Body of pancreas (tissue), 4 donors: ENCODE results near the gene ACADM. TPM values are rescaled to one million over a fixed set of nuclear protein-coding genes. Genes with fewer than 3 reads are reported as not detected.

Source experiments
- ATAC-seq: fragments of 150-250 bp; one replicate; pipeline ENCODE4 v1.9.1; 2016
- DNase-seq, 4 donors: peaks; one replicate each; pipeline ENCODE4 v3.0.0-alpha.2; 2019
- H3K27ac ChIP-seq, 4 donors: fragments of 200-600 bp; sonication (generic); 1 replicate in 3 of 4; 2 replicates in 1 of 4; pipeline versions ENCODE4 v1.5.1 to v1.6.1; 2016 to 2019; ENCODE audit warnings: mild to moderate bottlenecking in 1 of 4, mixed read lengths in 1 of 4, moderate library complexity in 1 of 4
- H3K27me3 ChIP-seq, 2 donors: fragments of 200-600 bp; sonication (generic); one replicate each; pipeline ENCODE4 v1.6.0; 2016; ENCODE audit warnings: mild to moderate bottlenecking in 1 of 2
- H3K36me3 ChIP-seq, 2 donors: fragments of 200-600 bp; sonication (generic); replicated peaks in 1 of 2; 2 replicates each; pipeline ENCODE4 v1.5.1; 2016; ENCODE audit warnings: low read depth in 2 of 2; ENCODE audit not compliant: insufficient read depth in 1 of 2
- H3K4me1 ChIP-seq: fragments of 200-600 bp; sonication (generic); one replicate; pipeline ENCODE4 v1.6.0; 2016
- H3K4me3 ChIP-seq, 2 donors: fragments of 200-600 bp; sonication (generic); 1 replicate in 1 of 2; 2 replicates in 1 of 2; pipeline ENCODE4 v1.5.1; 2016 to 2019
- H3K9me3 ChIP-seq, 3 donors: fragments of 200-600 bp; sonication (generic); 1 replicate in 2 of 3; 2 replicates in 1 of 3; pipeline ENCODE4 v1.5.1; 2016
- POLR2A ChIP-seq, 3 donors: fragments of 450-650 bp; IDR thresholded peaks; one replicate each; pipeline ENCODE4 v1.6.1; 2016; ENCODE audit warnings: antibody characterized with exemption in 3 of 3, mild to moderate bottlenecking in 2 of 3
- WGBS, 2 donors: methylation state at CpG; one replicate each; pipeline ENCODE4 v1.1.5; 2017; 5-methylcytosine and 5-hydroxymethylcytosine counted together
- intact Hi-C: fragments of 100-400 bp; cut with DNase I; formaldehyde crosslinking; loops from one replicate; pipeline ENCODE4 v1.15.1; 2023
- total RNA-seq, 2 donors: library from RNA; depleted of rRNA; stranded (reverse); fragments of >200 nt; gene quantifications; one replicate each; pipeline ENCODE4 v1.1.0, GENCODE V29; 2016
- TF ChIP-seq, protein P1 (sequence below), 7 experiments: fragments of 450-650 bp in 4 of 7; fragments of 200-600 bp in 3 of 7; sonication (generic) in 3 of 7; IDR thresholded peaks; one replicate each; pipeline ENCODE4 v1.5.1; 2016 to 2019; ENCODE audit warnings: antibody characterized with exemption in 7 of 7

ACADM gene
- total RNA-seq, 2 donors from 2014 or later, result 38.1 to 38.2 TPM

DNA sequence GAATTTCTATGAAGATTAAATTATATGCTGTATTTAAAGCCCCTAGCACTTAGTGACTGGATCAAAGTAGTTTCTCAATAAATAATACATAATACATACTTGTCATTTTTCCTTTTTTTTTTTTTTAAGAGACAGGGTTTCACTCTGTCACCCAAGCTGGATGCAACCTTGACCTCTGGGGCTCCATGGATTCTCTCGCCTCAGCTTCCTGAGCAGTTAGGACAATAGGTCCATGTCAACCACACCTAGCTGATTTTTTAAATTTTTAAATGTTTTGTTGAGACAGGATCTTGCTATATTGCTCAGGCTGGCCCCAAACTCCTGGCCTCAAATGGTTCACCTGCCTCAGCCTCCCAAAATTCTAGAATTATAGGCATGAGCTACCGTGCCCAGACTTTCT is 5.9 kb downstream of the ACADM start:
- ATAC-seq (no peak), DNase-seq (no peak)
- TF ChIP-seq, protein P1, sequence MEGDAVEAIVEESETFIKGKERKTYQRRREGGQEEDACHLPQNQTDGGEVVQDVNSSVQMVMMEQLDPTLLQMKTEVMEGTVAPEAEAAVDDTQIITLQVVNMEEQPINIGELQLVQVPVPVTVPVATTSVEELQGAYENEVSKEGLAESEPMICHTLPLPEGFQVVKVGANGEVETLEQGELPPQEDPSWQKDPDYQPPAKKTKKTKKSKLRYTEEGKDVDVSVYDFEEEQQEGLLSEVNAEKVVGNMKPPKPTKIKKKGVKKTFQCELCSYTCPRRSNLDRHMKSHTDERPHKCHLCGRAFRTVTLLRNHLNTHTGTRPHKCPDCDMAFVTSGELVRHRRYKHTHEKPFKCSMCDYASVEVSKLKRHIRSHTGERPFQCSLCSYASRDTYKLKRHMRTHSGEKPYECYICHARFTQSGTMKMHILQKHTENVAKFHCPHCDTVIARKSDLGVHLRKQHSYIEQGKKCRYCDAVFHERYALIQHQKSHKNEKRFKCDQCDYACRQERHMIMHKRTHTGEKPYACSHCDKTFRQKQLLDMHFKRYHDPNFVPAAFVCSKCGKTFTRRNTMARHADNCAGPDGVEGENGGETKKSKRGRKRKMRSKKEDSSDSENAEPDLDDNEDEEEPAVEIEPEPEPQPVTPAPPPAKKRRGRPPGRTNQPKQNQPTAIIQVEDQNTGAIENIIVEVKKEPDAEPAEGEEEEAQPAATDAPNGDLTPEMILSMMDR (IDR thresholded peaks at IDR 0.05), result no peak
- no peak for TF ChIP-seq POLR2A (IDR thresholded peaks at IDR 0.05)
- intact Hi-C loops, result loop anchor here (10.0 kb wide), 1 partner anchor 54 kb away; the partner anchor contains the start of gene RABGGTB
- peaks cover 28% of the 10 kb centered on the region for H3K4me1 ChIP-seq
- H3K27me3 ChIP-seq, result no peaks in the 10 kb centered on the region
- H3K9me3 ChIP-seq, result no peaks in the 10 kb centered on the region
- H3K36me3 ChIP-seq, result peaks cover 0 to 11% of the 10 kb centered on the region in 2 donors
- H3K4me3 ChIP-seq, result no peak overlapping the region
- WGBS, 2 donors, result 40 to 47% methylated on average over 2 of the region's 2 CpGs
- H3K27ac ChIP-seq, result no peak overlapping the region

- no peak for ATAC-seq
- peaks cover 0 to 11% of the 10 kb centered on the region in 2 donors for H3K36me3 ChIP-seq
- H3K27ac ChIP-seq, result no peak overlapping the region
- H3K9me3 ChIP-seq, result no peaks in the 10 kb centered on the region
- 81 to 89% methylated on average over 4 of the region's 4 CpGs for WGBS, 2 donors
- H3K4me3 ChIP-seq, result no peak overlapping the region
- DNase-seq, result no peak
- intact Hi-C loops, result loop anchor here (10.0 kb wide), 1 partner anchor 53 kb away; the partner anchor contains the start of gene RABGGTB
- TF ChIP-seq POLR2A (IDR thresholded peaks at IDR 0.05), result no peak
- TF ChIP-seq, protein P1 (IDR thresholded peaks at IDR 0.05), result no peak
- H3K4me1 ChIP-seq, result peaks cover 18% of the 10 kb centered on the region
- H3K27me3 ChIP-seq, result no peaks in the 10 kb centered on the region
These were observed 7.4 kb downstream of the ACADM start for GRCh38 chr1:75731881-75732280.

- ATAC-seq, result no peak
- no peak for DNase-seq
- H3K9me3 ChIP-seq, result no peaks in the 10 kb centered on the region
- WGBS, 2 donors, result 39 to 94% methylated on average over 1 of the region's 1 CpG
- TF ChIP-seq, protein P1 (IDR thresholded peaks at IDR 0.05), result no peak
- TF ChIP-seq POLR2A (IDR thresholded peaks at IDR 0.05), result no peak
- H3K27ac ChIP-seq, result no peak overlapping the region
- H3K4me1 ChIP-seq, result peaks cover 10% of the 10 kb centered on the region
- H3K4me3 ChIP-seq, result no peak overlapping the region
- H3K27me3 ChIP-seq, result no peaks in the 10 kb centered on the region
- H3K36me3 ChIP-seq, result peaks cover 0 to 13% of the 10 kb centered on the region in 2 donors
- intact Hi-C loops, result loop anchor here (10.0 kb wide), 1 partner anchor 52 kb away; the partner anchor contains the start of gene RABGGTB
These were observed 8.2 kb downstream of the ACADM start for GRCh38 chr1:75732703-75733102.

DNA sequence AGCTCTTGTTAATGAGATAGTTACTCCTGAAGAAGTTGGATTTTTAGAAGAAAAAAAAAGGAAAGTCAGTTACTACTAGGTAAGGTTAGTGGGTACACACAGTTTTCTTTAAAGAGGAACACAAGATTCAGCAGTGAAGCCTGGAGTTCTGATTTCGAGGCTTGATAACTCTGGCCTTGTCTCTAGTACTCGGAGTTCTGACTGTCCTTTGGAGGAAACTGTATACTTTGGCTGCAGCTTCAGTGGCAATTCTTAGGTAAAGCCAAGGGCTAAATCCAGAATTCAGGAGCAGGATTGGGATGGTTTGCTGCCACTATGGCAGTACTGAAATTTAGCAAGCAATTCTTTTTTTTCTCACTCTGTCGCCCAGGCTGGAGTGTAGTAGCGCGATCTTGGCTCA is 9.2 kb downstream of the ACADM start:
- no peak overlapping the region for H3K27ac ChIP-seq
- intact Hi-C loops, result loop anchor here (10.0 kb wide), 1 partner anchor 51 kb away; the partner anchor contains the start of gene RABGGTB
- no peak for DNase-seq
- H3K27me3 ChIP-seq, result no peaks in the 10 kb centered on the region
- no peak overlapping the region for H3K4me3 ChIP-seq
- H3K36me3 ChIP-seq, result peaks cover 0 to 15% of the 10 kb centered on the region in 2 donors
- WGBS, 2 donors, result 91 to 96% methylated on average over 5 of the region's 5 CpGs
- H3K4me1 ChIP-seq, result peaks cover under 1% of the 10 kb centered on the region
- TF ChIP-seq, protein P1 (IDR thresholded peaks at IDR 0.05), result no peak
- TF ChIP-seq POLR2A (IDR thresholded peaks at IDR 0.05), result no peak
- no peak for ATAC-seq
- no peaks in the 10 kb centered on the region for H3K9me3 ChIP-seq

DNA sequence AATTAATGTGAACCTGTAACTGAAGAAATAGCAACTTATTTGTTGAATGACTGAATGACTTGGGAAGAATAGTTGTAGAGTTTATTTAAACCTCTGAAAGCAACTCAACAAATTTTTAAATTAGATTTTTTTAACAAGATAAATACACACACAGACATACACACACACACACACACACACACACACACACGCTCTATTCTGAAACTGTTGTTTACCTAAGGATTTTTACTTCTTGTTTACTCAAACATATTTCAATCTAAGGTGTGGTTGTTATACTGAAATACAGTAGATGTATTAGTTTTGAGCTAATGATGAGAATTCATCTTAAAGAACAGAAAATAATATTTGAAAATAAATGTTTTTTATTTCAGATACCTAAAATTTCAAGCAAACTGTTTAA is 11.5 kb downstream of the ACADM start:
- 40 to 62% methylated on average over 1 of the region's 1 CpG for WGBS, 2 donors
- H3K27ac ChIP-seq, result no peak overlapping the region
- H3K36me3 ChIP-seq, result peaks cover 0 to 20% of the 10 kb centered on the region in 2 donors
- TF ChIP-seq, protein P1 (IDR thresholded peaks at IDR 0.05), result no peak
- DNase-seq (no peak), ATAC-seq (no peak)
- H3K4me3 ChIP-seq, result no peak overlapping the region
- no peaks in the 10 kb centered on the region for H3K27me3 ChIP-seq
- intact Hi-C loops, result loop anchor here (10.0 kb wide), 1 partner anchor 49 kb away; the partner anchor contains the start of gene RABGGTB
- H3K9me3 ChIP-seq, result no peaks in the 10 kb centered on the region
- H3K4me1 ChIP-seq, result no peaks in the 10 kb centered on the region
